Dedifferentiated amniotic fluid mesenchymal stem cell (primary cell): ENCODE measurements around the gene DEPDC7.
"Not testable (repeated sequence)": the region's sequence is repeated elsewhere in the genome, so short reads cannot be mapped to it uniquely, and the experiment has no call there.

Experiments
- DNase-seq: peaks from one replicate; pipeline ENCODE4 v3.0.0-alpha.2; 2016; ENCODE audit errors: extremely low spot score

Gene DEPDC7

DNA sequence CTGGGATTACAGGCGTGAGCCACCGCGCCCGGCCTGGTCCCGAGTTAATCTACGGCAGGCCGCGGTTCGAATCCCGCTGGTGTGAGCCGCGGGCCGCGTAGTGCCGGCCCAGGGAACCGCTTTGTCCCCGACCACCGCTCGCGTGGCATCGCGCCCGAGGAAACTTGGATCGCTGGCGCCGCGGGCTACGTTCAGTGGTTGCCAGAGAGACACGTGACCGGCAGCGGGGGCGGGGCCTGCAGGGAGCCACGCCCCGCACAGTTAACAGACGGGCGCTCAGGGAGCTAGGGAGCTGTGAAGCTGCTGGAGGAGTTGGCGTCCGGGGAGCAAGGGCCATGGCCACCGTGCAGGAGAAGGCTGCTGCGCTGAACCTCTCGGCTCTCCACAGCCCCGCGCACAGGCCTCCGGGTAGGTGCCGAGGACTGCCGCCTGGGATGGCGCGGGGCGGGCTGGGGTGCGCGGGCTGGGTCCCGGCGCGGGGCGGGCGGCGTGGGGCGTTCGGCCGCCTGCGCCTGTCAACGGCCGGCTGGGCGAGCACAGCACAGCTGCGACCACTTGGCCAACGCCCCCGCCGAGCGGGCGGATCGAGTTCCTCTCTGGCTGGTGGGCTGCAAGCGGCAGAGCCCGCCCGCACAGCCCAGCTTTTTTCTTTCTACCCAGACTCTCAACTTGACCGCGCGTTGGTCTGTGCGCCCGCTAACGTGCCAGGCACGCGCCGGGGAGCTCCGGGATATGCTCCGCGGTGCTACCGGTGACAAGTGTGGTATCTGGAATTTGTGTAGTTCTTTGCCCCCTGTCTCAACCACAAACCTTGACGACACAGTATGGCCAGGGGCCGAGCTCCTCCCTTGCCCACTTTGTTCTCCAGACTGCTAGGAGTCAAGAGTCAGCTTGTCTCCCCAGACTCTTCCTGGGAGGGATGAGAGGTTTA, at the start of gene DEPDC7:
TSS of gene DEPDC7 (plus strand) at position 258 of the 931 bp plus-strand sequence. CDS start at position 336, 78 bp downstream.
- DNase-seq = peak; percentile 91

DNA sequence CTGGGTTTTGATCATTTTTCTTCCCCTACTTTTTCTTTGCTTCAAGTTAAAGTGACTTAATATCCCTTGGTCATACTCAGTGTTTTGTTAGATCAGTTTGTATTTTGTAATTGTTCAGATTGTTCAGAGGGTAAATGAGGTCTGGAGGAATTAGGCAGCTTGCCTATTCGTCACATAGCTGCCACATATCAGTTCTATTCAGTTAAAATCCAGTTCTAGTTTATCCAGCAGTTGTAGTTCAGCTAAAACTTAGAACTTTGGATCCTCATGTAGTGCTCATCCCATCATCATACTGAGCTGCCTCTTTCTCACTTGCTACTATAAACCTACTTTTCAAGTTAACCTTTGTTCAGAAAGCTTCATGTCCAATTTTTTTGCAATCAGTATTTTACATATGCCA, 47.1 kb upstream of the DEPDC7 start:
- DNase-seq = no peak

DNA sequence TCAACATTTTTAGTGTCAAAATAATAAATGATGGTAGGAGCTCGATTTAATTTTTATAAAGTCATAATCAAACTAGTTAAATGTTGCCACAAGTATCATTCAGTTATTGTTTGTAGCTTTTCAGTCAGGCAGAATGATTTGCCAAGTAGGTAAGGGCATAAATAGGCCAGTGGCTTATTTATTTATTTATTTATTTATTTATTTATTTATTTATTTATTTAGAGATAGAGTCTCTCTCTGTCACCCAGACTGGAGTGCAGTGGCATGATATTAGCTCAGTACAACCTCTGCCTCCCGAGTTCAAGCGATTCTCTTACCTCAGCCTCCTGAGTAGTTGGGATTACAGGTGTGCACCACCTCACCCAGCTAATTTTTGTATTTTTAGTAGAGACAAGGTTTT, 43.4 kb upstream of the DEPDC7 start:
- not testable (repeated sequence) for DNase-seq

DNA sequence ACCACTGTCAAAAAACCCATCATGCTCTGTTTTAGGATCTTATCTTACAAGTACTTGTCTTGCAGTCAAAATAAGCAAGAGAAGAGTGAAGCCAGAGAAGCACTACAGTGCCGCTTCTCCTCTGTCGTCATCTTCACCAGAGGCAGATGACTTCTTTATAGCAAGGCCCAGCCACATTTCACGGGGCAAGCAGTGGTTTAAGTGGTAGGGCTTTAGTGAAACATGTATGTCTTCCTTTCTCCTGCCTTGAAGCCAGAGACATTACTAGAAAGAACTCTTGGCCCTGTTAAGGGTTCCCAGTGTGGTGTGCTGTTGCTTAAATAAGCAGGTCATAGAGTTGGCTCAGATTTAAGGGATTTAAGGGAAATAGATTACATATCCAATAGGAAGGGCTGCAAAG, 42.9 kb upstream of the DEPDC7 start:
- DNase-seq = no peak

DNA sequence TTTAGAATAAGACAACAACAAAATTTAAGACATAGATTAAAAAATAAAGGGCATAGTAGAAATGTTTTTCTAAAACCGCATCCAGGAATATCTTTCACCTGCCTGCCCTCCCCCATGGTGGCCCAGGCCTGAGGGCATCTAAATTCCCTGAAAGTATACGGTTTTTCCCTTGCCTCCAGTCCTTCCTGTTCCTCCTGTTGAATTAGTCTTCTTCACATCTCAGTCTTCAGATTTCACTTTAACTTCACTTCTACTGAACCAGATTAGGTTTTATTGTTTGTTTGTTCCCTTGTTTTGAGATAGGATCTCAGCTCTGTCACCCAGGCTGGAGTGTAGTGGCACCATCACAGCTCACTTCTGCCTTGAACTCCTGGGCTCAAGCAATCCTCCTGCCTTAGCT, 33.1 kb upstream of the DEPDC7 start:
- no peak for DNase-seq

DNA sequence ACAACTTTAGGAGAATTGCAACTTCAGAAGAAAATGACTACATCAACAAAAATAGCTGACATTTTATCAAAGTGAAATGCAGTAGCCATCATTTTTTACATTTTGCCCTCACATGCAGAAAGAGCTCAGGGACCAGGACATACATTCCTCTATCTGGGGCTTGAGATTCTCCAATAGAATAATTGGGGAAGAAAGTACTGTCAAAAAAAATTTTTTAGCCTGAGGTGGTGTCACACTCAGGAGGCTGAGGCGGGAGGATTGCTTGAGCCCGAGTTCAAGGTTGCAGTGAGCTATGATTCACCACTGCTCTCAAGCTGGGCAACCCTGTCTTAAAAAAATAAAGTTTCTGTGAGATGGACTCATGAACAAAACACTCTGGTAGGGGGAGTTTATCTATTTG, 32.2 kb upstream of the DEPDC7 start:
- DNase-seq = no peak

DNA sequence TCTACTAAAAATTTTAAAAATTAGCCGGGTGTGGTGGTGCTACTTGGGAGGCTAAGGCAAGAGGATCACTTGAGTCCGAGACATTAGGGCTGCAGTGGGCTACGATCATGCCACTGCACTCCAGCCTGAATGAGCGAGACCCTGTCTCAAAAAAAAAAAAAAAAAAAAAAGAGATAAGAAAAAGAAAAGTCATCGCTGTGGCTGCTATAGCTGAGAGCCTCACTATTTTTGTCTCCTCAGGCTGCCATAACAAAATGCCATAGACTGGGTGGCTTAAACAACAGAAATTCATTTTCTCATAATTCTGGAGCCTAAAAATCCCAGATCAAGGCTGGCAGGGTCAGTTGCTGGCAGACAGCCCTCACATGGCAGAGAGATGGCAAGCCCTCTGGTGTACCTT, 30.1 kb upstream of the DEPDC7 start:
- no peak for DNase-seq

DNA sequence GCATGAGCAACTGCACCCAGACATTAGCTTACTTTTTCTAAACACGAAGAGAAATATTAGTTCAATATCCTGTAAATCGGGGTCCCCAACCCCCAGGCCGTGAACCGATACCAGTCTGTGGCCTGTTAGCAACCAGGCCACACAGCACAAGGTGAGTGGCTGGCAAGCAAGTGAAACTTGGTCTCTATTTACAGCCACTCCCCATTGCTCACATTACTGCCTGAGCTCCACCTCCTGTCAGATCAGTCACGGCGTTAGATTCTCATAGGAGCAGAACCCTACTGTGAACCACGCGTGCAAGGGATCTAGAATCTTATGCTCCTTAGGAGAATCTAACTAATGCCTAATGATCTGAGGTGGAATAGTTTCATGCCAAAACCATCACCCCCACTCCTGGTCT, 27.8 kb upstream of the DEPDC7 start:
- DNase-seq = no peak

DNA sequence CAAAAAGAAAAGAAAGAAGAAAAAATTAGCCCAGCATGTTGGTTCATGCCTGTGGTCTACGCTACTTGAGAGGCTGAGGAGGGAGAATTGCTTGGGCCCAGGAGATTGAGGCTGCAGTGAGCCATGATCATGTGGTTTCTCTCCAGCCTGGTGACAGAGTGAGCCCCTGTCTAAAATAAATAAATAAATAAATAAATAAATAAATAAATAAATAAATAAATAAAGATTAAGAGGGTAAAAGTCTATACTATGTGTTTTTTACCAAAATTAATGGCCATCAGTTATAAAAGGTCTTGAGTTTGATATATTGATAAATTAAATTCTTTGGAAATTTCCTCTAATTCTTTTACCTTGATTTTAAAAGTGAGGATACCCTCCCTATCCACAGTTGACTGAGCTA, 25.2 kb upstream of the DEPDC7 start:
- DNase-seq = no peak

DNA sequence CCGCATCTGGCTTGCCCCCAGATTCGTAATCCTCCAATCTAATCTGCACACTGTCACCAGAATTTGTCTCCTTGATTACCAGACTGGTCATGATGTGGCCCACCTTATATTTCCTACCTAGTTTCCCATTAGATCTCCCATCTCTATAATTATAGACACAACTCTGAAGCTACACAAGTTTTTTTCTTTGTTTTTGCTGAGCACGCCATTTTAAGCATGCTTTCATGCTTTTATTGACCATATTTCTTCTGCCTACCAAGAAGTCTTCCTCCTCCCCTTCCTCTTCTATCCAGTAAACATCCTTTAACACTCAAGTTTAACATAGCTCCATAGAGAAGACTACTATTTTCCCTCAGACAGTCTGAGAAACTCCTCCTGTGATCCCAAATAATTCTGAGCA, 24.3 kb upstream of the DEPDC7 start:
- DNase-seq = no peak

DNA sequence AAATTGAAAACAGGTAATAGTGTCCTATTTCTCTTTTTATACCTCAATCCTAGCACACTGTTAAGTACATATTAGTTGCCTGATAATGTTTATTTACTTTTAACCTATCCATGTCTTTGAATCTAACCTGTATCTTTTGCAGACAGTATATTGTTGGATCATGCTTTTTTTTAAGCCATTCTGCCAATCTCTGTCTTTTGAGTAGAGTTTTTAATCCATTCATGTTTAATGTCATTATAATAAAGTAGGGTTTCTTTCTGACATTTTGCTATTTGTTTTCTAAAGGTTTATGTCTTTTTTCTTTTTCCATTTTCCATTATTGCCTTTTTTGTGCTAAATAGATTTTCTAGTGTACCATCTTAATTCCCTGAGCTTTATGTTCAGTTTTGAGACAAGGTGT, 23.8 kb upstream of the DEPDC7 start:
- no peak for DNase-seq

DNA sequence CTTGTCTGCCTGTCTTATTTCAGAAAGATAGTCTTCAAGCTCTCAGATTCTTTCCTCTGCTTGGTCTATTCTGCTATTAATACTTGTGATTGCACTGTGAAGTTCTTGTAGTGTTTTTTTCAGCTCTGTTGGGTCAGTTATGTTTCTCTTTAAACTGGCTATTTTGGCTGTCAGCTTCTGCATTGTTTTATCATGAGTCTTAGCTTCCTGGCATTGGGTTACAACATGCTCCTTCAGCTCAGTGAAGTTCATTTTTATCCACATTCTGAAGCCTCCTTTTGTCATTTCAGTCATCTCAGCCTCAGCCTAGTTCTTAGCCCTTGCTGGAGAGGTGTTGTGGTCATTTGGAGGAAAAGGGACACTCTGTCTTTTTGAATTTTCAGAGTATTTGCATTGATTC, 15.5 kb upstream of the DEPDC7 start:
- DNase-seq = peak; percentile 80

DNA sequence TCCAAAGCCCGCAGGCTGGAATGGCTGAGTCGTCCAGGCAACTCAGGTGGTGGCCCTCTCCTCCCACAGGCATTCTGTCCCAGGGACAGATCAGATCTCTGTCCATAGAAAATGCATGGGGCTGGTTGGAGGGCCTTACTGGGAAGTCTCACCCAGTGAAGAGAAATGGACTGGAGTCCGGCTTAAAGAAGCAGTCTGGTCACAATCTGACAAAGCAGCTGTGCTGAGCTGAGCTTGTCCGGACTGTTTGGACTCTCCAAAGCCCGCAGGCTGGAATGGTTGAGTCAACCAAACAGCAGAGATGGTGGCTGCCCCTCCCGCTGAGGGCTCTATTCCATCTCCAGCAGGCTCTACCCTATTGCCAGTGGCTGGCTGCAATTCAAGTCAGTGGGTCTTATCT, 14.4 kb upstream of the DEPDC7 start:
- DNase-seq = no peak

DNA sequence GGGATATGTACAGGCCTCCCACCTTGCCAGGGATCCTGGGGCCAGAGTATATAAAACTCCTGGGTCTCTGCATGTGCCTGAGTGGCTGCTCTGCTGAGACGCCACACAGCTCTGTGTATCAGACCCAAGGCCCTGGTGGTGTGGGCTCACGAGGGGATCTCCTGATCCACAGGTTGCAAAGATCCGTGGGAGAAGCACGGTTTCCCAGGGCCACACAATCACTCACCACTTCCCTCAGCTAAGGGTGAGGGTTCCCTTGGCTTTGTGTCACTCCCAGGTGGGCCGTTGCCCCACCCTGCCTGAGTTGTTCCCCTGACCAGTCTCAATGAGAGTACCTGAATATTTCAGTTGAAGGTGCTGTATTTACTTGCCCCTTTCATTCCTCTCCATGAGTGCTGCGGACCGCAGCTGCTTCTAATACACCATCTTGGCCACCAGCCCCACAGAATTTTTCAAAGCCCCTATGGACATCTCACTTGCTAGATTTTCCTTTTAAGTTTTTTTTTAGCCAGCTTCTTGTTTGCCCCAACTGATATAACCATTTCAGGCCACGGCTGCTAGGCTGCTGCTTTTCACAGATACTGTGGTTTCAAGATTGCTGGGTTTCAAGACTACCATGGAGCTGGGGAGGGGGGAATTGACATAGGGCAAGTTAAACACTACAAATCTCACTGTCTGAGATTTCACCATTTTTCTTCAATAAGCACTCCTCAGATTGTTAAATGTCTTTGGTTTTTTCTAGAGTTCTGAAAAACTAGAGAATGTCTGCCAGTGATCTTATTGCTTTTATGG, 13.7 kb upstream of the DEPDC7 start:
- DNase-seq = no peak

DNA sequence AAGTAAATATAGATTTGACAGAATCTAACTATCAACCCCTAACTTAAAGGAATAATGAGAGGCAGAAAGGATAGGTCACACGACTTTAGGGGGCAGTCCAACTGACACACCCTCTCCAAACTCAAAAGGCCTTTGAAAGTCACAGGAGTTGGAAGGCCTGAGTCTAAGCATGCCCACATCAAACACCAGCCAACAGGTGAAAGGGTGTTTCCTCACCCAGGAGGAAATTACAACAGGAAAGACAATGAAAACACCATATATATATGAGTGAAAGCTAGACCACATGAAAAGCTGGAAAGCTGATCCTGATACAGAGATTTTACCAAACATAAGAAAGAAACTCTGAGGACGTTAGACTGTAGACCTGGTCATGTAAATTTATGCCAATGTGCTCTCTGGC, 10.5 kb upstream of the DEPDC7 start:
- DNase-seq = no peak

DNA sequence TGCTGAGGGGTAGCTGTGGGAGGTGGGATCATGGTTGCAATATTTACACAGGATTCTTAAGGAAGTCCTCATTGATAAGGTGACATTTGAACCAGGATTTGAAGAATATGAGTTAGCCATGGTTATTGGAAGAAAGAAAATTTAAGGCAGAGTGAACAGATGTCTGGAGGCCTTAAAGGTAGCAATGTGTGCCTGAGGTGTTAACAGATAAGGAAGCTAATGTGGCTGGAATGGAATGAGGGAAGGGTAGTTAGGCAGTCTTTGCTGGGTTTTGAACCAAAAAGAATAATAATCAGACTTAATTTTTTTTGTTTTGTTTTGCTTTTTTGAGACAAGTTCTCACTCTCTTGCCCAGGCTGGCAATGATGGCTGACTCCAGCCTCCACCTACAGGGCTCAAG, 9.7 kb upstream of the DEPDC7 start:
- DNase-seq = no peak

DNA sequence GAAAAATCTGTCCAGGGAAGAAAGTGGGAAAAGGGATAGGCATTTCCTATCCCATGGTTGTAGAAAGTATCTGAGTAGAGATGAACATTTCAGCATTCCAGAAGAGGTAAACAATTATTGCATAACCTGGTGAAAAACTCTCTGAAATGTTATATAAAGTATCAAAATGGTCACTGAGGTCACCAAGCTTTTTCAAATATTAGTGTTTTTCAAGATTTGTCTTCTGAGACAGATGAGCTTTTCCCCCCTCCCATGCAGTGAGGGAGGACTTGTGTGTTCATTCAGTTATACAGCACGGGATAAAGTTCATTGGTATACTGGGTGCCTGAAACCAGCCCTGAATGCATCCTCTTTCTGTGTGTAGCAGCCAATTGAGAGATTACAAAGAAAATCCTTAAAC, 1.9 kb upstream of the DEPDC7 start:
- no peak for DNase-seq

DNA sequence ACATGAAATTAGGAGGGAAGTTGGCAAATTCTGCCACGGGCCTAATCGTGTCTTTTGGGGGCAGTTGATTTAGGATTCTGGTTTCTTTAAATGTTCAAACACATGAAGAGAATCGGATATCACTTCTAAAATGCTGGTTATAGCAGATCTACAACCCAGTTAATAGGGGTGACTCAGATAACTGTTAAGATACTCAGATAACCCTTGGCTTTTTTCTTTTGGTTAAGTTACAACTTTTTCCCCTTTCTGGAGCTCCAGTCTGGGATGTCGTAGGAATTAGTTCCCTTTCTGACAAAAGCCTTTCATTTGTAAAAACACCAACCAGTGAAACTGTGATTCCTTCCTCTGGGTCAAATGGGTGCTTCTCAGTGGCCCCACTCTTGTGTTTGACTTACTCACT, 976 bp downstream of the DEPDC7 start:
- no peak for DNase-seq

DNA sequence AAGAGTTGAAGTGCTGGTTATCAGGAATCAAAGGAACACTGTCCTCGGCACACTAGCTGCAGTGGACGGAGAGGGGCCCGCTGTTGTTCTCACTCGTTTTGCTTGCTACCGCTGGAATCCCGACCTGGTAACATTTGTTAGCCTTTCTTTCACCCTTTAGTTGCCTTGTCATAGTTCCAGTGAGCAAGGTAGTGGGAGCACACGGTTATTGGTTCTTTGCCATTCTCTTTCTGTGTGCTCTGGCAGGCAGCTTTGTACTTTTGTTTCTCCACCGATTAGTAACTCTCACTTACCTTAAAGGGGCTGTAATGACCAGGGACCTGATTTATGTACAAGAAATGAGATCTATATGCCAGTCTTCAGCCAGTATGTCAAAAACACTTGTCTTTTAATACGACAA, 1.8 kb downstream of the DEPDC7 start:
- DNase-seq = no peak

DNA sequence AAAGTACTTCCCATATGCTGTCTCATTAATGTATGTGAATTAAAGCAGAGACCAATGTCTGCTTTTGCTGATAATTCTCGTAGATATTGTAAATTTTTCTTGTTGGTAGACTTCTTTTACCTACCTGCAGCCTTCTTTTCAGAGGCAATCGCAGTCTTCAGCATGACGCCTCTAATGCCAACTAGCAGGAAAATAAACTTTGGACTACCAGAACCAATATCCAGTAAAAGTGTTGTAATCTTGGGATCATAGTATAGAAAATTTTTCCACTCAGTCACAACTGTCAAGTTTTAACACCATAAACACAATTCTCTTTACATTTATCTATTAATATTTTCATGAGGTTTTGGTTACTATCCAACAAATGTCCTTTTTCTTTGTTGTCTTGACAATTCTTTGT, 2.3 kb downstream of the DEPDC7 start:
- DNase-seq = no peak

DNA sequence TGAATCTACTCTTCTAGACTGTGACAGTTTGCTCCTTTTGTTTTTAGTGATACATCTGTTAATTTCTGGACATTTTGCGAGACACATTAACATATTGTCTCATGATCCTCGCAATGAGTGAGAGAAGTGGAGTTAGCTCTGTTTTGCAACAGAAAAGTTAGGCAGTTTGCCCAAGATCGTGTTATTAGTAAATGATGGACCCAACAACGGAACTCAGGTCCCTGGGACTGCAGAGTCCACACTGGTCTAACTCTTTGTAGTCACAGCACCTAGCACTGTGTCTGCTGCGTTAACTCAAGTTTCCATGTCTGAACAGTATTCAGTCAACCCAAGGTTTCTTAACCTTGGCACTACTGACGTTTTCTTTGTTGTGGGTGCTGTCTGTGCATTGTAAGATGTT, 3.2 kb downstream of the DEPDC7 start:
- no peak for DNase-seq

DNA sequence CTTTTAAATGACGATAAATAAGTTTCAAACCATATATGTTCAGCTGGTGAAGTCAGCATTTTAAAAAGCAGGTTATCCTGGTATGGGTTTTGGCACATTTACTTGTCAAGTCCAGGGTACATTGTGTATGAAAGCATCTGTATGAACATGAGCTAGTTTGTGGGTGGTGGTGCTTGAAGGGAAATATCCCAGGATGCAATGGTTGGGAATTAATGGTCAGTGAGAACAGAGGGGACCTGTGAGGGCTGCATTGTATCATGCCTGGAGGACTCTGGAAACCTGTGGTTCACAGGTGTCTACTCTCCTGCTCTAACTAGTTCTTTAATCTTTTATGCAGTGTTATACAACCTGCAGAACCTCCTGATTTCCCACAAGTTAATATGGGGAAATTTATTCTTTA, 5.8 kb downstream of the DEPDC7 start:
- no peak for DNase-seq

DNA sequence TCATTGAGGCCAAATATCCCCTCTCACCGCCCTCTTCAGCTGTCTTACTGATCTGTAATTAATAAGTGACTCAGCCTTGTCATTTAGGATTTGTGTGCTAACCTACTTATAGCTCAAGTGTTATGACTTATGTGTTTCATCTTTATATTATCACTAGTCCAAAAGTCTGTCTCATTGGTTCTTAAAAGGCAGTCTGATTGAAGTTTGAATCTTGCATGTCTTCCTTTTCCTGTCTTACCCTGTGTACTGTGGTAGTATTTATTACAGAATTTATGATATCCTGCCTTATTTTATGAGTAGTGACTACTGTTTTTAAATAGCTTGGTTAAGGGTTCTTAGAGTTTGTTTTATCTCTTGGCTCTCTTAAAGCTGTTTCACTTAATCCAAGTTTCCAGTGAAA, 6.3 kb downstream of the DEPDC7 start:
- no peak for DNase-seq
